ENCODE results near the gene C7orf33.
"Not testable (repeated sequence)": the region's sequence is repeated elsewhere in the genome, so short reads cannot be mapped to it uniquely, and the experiment has no call there.

The C7orf33 gene, protein sequence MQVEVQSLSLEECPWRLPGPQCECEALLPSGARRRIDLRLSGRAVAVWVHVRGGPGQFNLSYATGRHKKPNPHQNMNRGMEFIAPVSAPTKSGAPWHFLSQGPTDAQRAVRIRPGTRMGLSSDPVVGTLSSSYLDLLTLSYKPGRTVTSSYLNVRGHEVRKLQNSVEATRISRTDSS

DNA sequence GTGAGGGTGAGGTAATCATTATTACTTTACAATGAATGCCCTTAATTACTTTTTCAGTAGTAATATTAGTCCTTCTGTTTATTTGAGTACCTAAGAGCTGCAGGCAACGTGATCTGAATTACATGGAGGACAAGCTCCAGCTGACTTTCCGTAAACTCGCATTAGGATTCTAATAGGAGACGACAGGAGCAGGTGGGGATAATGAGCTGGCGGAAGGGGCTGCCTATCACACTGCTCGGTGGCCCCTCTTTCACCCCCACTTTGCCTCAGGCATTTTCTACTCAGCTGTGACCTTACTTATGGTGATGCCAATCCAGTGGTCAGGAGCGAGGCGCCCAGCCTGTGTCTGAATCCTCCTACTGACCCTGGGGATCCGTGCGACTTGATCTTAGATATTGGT is at the start of gene C7orf33:
Gene C7orf33, plus strand, starts transcription at position 296 of the 400 bp plus-strand sequence. CDS start 160 bp downstream, outside the sequence.
- no peak for DNase-seq

DNA sequence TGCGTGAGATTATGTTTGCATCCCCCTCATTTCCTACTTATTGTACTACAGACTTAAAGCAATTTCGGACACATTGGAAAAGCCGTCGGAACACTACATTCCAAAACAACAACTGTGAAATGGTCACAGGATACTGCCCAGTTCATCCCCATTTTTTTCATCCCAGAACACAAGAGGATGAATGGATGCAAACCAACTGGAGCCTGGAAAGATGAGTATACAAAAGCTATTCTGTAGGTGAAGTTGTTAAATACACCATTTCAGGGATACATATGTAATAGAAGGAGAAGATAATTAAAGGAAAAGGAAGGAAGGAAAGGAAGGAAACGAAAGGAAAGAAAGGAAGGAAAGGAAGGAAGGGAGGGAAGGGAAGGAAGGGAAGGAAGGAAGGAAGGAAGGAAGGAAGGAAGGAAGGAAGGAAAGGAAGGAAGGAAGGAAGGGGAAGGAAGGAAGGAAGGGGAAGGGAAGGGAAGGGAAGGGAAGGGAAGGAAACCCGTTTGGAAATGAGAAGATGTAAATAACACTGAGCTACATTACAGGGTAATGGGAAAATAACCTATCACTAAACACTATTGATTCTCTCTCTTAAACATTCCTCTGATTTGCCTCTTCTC is 48.6 kb upstream of the C7orf33 start:
- DNase-seq, result no peak

DNA sequence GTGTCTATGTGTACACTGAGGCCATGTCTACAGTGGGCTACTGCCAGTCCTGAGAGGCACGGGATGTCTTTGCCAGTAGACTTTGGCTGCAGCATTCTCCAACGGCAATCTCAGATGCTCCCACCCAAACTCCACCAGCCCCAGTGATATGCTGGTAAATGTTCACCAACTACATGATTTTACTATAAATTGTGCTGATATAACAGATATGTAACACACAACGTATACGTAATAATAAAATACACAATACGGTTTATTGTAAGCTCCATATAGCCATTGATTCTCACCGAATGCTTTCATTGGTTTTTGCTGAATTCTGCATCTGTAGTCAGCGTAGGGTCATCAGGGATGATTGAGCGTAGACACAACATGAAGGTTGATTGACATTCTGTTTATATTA is 47.3 kb upstream of the C7orf33 start:
- DNase-seq, result no peak

DNA sequence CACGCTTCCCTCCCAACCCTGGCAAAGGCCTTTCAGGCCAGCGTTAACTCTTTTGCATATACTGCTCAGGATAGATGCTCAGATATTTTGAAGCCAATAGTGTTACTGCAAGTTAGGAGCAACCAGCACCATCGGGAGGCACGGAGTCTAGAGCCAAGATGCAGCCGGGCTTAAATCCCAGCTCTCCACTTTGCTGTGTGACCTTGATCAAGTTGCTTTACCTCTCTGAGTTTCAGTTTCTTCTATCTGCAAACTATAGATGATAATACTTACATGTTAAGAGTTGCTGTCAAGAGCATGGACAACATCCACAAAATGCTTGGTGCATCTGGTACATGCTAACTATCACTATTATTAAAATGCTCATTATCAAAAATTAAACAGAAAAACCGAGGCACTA is 45.4 kb upstream of the C7orf33 start:
- no peak for DNase-seq

DNA sequence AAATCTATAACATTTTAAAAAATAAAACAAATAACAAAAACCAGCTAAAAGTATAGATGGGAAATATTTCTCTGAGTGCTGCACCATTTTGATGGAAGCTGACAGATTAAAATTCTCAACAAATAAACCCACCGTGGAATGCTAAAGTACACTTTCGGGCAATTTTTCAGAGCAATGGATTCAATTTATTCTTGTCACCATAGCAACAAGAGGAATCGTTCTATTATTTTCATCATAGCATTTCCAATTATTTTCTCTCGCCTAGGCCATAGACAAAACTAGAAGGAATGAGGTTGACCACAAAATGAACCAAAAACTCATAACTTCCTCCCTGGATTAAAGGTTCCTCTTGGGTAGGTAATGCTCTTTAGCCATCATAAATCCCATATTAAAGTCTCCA is 44.6 kb upstream of the C7orf33 start:
- no peak for DNase-seq

DNA sequence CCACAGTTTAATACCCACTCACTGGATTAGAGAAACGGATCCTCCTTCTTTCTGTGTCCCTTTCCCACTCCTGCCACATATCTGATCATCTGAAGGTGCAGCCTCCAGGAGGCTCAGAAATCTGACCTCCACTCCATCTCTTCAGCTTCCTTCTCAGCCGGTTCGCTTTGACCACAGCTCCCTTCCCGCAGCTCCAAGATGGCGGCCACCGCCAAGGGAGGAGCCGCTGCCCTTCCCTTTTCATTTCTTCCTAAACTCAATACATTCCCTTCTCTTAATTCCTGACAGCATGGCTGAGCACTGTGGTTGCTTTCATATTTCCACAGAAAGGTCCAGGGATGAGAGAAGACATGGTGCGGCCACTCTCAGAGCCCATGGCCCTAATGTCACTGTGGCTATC is 43.7 kb upstream of the C7orf33 start:
- DNase-seq, result no peak

DNA sequence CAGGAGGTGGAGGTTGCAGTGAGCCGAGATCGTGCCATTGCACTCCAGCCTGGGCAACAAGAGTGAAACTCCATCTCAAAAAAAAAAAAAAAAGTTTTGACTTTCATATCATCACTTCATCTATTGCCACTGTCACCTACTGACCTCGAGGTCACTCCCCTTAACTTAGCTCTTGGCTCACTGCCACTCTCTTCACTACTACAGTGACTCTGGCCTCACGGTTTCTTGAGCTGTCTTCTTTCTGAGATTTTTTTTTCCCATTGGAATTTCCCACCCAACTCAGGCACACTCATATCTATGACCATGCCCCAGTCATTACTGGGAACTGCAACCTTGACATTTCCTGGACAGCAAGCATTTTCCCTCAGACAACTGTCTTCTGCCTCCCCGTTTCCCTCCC is 42.6 kb upstream of the C7orf33 start:
- no peak for DNase-seq

DNA sequence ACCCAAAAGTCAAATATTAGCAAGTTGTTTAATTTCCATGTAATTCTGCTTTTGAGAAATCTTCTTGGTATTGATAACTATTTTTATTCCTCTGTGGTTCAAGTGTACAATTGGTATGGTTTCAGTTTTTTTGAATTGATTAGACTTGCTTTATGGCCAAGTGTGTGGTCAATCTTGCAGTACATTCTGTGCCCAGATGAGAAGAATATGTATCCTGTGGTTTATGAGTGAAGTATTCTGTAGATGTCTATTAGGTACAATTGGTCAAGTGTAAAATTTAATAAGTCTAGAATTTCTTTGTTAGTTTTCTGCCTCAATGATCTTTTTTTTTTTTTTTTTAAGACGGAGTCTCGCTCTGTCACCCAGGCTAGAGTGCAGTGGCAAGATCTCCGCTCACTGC is 36.6 kb upstream of the C7orf33 start:
- no peak for DNase-seq

DNA sequence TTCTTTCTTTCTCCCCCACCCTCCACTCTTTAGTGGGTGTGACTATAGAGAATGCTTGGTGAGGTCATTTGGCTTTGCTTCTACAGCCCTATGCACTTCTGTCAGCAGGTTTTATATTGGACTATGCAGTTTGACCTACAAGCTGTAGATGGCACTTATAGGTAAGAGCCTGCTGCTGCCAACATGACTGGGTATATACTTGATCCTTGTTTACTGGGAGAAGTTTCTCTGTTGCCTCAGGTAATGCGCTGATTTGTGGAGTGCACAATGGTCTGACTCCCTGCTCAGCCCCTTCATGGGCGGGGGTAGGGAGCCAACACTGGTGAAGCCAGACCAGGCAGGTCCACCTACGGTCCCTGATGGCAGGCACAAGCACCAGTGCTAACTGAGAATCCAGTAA is 33.7 kb upstream of the C7orf33 start:
- DNase-seq, result no peak

DNA sequence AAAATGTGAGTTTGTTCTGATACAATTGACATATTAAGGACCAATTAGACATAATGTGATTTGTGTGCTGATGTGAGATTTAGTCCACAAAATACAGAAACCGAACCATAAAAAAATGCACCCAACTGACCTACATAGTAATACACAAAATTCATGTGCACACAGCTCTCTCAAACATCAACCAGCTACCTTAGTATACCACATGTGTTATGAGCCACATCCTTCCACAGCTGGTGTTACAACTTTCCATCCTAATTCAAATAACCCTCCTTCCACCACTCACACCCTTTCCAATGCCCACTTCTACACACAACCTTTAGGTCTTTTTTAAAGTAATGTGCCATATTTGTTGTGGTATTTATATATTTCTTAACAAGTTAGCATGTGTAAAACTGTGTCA is 31.7 kb upstream of the C7orf33 start:
- no peak for DNase-seq

DNA sequence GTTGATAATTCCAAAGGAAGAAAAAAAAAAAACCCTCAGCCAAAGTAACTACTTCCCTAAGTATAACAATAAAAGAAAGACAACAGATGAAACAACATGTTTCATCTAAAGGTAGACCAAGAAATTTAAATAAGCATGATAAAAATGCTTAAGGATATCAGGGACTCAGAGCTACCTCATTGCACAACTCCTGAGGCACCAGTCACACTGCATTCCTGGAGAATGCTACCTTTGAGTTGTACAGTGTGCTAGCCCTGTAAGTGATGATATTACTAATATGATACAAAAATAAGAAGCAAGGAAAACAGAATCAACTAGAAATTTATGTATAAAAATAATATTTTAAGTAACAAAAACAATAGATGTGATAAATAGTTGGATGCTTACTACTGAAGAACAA is 29.5 kb upstream of the C7orf33 start:
- no peak for DNase-seq

DNA sequence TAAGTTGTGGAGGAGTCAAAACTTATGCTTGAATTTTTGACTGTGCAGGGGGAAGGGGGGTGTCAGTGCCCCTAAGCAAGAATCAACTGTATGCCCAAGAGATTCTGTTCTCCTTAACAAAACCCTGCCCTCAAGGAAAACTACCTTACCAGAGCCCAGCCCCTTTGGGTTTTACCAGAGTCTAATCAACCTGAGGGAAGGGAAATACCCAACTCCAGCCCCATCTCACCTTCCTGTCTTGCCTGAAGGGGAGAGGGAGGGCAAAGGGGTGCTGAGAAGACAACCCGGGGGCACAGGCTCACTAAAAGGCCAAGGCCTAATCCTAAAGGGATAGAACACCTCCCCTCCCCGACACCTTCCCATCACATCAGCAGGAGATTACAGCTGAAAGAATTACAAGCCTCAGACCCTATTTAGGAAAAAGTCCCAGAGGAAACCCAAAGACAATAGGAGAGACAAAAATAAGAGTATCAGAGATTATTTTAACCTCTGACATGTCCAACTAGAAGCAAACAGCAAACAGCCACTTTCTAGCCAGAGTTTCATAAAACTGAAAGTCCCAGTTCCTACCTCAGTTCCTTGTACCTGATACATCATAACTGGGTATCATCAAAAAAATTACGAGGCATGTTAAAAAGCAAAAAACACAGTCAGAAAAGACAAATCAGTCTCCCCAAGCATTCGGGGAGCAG is 26.8 kb upstream of the C7orf33 start:
- no peak for DNase-seq

DNA sequence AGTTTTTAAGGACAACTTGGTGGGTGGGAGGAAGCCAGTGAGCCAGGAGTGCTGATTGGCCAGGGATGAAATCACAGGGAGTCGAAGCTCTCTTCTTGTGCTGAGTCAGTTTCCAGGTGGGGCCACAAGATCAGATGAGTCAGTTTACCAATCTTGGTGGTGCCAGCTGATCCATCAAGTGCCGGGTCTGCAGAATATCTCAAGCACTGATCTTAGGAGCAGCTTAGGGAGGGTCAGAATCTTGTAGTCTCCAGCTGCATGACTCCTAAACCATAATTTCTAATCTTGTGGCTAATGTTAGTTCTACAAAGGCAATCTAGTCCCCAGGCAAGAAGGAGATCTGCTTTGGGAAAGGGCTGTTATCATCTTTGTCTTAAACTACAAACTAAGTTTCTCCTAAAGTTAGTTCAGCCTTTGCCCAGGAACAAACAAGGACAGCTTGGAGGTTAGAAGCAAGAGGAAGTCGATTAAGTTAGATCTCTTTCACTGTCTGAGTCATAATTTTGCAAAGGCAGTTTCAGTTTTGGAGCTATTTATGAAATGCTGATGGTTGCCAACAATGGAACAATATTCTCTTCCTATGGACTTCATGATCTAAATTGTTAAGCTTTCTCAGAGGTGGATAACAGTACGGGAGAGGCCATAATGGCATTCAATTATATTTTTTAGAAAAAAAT is 26.2 kb upstream of the C7orf33 start:
- peak; percentile 64 for DNase-seq

DNA sequence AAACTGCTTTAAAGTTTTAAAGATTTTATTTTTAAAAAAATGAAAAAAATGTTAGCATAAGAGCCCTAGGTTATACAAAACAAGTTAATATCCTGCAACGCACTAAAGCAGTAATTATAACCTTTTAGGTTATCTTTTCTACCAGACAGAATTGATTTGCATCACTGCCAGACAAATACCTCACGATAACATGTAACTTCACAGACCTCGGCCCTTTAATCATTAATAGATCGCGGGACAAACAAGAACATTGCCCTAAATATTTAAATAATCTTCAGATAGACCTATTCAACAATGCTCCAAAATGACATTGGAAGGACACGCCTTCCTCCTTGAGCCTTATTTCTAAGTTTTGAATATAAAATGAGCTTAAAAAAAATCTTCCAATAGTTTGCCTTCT is 23.8 kb upstream of the C7orf33 start:
- DNase-seq, result no peak

DNA sequence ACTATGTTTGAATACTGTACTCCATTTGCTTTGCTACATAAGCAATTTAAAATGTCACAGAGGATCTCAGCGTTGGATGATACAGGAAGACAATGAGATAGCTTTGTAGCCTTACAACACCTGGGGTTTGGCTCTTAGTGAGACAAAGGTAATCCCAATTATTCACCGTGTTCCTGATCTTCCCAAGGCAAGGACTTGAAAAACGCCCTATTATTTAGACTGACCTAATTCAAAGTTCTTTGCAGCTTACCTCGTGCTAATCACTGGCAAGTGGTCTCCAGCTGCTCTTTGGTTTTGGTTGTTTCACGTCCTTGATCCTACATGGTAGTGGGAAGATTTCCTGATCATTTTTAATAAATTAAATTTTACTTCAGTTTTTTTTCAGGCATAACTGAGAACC is 23.0 kb upstream of the C7orf33 start:
- no peak for DNase-seq

DNA sequence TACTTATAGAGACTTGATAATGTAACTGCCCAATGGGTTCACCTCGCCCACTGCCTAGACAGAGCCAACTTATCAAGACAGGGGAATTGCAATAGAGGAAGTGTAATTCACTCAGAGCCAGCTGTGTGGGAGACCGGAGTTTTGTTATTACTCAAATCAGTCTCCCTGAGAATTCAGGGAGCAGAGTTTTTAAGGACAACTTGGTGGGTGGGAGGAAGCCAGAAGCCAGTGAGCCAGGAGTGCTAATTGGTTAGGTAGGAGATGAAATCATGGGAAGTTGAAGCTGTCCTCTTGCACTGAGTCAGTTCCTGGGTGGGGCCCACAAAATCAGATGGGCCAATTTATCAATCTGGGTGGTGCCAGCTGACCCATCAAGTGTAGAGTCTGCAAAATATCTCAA is 20.1 kb upstream of the C7orf33 start:
- no peak for DNase-seq

DNA sequence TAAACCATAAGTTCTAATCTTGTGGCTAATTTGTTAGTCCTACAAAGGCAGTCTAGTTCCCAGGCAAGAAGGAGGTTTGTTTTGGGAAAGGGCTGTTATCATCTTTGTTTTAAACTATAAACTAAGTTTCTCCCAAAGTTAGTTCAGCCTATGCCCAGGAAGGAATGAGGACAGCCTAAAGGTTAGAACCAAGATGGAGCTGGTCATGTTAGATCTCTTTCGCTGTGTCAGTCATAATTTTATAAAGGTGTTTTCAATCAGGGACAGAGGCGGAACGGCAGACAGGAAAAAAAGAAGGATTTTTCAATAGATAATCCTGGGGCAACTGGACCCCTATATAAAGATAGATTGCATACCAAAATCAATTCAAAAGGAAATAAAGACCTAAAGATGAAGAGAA is 19.6 kb upstream of the C7orf33 start:
- not testable (repeated sequence) for DNase-seq

DNA sequence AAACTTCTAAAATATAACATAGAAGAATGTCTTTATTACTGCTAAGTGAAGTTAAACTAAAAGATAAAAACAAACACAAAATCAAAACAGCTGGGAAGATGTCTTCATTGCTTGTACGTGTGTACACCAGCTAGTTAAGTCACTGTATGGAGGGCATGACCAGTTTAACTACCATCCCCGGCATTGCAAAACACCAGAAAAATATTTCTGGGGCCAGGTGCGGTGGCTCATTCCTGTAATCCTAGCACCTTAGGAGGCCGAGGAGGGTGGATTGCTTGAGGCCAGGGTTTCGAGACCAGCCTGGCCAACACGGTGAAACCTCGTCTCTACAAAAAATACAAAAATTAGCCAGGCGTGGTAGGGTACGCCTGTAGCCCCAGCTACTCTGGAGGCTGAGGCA is 19.2 kb upstream of the C7orf33 start:
- no peak for DNase-seq

DNA sequence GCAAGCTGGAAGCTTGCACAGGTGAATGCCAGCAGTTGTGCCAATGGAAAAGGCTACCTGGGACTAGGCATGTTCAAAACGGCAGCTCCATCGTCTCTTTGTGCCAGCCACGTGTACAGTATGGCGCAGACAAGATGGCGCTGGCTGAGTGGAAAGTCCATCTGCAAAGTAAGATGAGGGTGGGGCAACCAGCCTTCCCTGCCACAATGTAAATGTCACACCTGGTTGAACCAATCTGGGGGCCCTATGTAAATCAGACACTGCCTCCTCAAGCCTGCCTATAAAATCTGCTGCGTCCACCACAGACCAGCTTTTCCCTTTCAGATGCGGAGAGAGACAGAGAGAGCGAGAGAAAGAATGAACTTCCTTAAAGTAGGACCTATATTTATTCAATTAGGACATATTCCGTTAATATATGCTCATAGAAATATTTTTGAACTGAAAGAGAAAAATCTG is 18.5 kb upstream of the C7orf33 start:
- no peak for DNase-seq

DNA sequence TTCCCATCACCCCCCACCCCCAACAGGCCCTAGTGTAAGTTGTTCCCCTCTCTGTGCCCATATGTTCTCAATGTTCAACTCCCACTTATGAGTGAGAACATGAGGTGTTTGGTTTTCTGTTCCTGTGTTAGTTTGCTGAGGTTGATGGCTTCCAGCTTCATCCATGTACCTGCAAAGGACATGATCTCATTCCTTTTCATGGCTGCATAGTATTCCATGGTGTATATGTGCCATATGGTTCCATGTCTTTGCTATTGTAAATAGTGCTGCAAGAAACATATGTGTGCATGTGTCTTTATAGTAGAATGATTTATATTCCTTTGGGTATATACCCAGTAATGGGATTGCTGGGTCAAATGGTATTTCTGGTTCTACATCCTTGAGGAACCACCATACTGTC is 17.0 kb upstream of the C7orf33 start:
- DNase-seq, result not testable (repeated sequence)

DNA sequence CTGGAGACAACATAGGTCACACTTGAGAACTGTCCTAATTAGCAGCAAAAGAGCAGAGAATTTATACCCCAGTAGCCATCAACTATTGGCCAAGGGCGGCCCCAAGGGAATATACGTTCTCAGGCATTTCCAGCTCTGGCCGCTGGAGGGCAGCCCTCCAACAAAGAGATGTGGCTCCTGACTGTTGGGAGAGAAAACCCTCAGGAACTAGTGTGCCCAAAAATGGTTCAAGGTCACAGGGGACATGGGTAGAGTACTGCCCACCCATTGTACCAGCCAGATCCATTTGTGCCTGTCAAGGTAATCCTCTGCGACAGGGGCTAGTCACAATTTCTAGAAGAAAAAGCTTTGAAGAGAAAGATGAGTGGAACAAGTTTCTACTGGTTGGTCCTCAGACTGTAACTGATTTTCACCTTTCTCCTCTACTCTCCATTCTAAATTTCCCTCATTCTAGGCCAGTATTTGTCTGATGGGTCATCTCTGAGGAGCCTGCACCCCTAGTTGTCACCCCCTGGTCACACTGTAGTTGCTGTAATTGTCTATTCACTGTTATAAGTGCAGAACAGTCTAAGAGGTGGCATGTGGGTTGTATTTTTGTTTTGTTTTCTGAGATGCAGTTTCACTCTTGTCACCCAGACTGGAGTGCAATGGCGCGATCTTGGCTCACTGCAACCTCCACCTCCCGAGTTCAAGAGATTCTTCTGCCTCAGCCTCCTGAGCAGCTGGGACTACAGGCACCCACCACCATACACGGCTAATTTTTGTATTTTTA is 14.7 kb upstream of the C7orf33 start:
- peak; percentile 81 for DNase-seq

DNA sequence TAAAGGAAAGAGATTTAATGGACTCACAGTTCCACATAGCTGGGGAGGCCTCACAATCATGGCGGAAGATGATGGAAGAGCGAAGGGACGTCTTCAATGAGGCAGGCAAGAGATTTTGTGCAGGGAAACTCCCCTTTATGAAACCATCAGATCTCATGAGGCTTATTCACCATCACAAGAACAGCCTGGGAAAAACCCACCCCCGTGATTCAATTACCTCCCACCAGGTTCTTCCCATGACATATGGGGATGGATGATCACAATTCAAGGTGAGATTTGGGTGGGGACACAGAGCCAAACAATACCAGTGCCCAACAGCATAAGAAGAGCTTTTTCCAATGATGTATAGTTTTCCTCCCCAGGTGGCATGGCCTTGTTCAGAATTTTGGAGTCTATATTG is 11.2 kb upstream of the C7orf33 start:
- peak; percentile 25 for DNase-seq

DNA sequence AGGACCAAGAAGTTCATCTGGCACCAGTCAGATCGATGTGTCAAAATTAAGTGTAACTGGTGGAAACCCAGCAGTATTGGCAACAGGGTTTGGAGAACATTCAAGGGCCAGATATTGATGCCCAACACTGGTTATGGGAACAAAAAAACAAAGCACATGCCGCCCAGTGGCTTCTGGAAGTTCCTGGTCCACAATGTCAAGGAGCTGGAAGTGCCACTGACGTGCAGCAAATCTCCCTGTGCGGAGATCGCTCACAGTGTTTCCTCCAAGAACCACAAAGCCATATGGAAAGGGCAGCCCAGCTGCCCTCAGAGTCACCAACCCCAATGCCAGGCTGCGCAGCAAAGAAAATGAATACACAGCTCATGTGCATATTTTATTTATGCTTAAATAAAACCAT is 10.1 kb upstream of the C7orf33 start:
- DNase-seq, result no peak
